Suppressor macrophage treated with lipopolysaccharide for 4 hours (primary cell): ENCODE measurements around the gene COMMD2.
A peak's percentile ranks its signal among the peaks of the same experiment; 100 is the strongest.

ENCODE experiments used
- DNase-seq: peaks from one replicate; pipeline ENCODE4 v3.0.0-alpha.2; 2020

COMMD2 gene

DNA sequence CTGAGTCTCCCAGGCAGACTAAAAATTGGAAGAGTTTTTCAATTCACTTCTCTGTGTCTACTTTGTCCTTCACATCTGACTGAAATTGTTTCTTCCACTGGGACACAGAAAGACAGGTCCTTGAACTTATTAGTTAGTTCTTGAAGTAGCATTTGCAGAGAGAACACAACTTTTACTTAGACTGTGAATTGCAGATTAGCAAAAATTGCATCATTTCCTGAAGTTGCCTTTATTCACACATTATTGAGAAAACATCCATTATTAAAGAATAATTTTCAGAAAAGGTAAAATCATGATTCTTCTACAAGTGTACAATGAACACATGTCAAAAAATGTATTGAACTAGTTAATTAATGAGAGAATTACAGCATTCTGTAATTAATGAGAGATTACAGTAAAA lies 1.4 kb upstream of the COMMD2 start:
- no peak for DNase-seq

DNA sequence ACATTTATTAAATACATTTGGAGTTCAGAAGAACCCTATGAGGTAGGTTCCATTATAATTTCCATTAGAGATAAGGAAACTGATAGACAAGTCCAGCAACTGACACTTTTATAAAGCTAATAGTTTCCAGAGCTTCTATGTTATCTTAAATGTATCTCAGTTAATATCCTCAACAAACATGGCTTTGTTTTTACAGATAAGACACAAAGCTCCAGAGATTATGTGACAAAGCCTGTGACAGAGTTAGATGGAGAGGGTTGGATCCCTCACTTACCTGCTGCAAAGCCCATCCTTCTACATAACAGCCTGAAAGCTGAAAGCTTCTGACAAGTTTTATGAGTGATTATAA lies 473 bp upstream of the COMMD2 start:
- DNase-seq, result no peak

DNA sequence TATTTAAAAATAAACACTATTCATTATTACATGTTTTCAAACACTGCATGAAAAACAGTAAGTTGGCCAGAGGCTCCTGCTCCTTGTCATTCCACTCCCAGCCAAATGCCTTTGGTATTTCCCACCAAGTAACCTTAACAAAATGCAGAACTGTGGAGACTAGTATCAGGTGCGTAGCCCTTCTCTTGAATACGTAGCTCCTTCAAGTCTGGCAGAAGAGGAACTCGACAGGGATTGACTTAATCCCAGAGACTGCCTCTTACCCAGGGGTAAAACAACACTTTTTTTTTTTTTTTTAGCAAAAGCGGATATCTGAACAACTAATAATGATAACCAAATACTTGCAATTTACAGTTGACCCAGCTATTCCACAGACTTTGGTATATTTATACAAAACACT lies 738 bp downstream of the COMMD2 start:
- DNase-seq, result peak; percentile 27

DNA sequence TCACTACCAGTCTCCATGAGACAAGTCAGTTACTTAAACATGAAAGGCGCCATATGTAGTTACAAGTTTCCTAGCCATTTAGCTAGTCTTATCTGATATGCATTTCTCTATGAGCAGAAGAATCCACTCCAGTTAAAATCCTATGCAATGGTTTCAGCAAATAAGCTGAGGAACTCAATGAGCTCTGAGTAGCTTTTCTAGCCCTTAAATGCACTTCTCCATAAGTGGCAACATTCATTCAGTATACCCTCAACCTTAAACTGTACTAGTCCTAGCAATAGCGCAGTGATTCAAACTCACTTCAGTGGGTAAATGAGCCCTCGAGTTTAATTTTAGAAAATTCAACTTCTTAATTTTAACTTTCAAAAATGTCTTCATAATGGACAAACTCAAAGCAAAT lies 7.7 kb downstream of the COMMD2 start:
- no peak for DNase-seq

DNA sequence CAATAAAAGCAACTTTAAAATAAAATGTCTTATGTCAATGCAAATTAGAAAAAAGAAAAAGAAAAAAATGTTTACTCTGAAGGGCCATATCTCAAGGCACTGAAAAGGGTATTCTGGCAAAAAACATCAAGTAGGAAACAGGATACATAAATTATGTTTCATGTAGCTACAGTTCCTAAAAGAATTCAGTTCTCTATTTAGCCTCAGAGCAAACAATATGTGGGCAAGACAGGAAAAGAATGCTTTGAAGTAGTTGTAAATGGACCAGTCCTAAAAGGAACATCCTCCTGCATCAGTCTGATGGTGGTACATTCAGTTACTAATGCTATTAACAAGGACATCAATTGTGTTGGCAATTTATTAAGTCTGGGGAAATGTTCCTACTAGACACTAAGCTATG lies 8.1 kb downstream of the COMMD2 start:
- no peak for DNase-seq

DNA sequence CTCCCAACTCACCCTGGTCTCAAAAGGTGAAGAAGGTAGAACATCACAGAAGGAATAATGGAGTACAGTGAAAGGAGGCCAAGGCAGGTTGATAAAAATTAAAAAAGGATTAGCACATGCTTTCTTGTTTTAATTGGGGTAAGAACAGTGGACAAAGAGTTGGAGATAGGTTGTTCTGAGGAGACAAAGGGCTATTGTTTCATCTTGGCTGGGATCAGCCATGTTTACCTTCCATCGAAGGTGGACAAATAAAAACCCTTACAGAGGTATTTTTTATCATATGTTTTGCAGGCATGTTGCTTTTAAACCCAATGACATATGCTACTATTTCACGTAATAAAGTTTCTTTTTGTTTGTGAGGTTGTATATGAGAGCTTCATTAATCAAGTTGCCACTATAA lies 12.9 kb downstream of the COMMD2 start:
- no peak for DNase-seq

DNA sequence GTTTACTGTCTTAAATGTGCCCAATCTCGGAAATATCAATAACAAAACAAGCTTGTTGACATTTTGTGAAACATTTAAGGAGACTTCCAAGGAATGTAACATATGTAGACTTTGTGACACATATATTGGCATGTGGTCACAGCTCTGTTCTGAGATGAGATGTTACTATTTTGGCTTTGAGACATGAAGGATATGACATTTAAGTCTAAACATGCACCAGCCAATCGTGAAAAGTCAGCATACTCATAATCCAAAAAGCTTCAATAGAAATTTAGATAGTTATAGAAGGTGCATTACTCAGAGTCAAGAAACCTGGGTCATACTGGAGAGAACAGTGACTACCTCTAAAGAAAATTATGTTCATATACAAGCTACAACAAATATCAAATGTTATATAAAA lies 13.4 kb downstream of the COMMD2 start:
- DNase-seq, result no peak

DNA sequence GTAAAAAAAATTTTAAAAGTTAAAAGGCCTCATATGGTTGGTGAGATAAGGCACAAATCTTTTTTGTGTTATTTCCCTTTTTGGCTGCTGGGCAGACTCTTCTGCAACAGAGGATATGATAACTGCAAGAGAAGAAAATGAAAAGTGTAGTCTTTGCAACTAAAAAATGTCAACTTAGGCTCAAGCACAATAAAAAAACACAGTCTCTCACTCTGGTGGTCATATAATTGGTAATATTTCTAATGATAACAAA lies 15.4 kb downstream of the COMMD2 start:
- DNase-seq, result no peak

DNA sequence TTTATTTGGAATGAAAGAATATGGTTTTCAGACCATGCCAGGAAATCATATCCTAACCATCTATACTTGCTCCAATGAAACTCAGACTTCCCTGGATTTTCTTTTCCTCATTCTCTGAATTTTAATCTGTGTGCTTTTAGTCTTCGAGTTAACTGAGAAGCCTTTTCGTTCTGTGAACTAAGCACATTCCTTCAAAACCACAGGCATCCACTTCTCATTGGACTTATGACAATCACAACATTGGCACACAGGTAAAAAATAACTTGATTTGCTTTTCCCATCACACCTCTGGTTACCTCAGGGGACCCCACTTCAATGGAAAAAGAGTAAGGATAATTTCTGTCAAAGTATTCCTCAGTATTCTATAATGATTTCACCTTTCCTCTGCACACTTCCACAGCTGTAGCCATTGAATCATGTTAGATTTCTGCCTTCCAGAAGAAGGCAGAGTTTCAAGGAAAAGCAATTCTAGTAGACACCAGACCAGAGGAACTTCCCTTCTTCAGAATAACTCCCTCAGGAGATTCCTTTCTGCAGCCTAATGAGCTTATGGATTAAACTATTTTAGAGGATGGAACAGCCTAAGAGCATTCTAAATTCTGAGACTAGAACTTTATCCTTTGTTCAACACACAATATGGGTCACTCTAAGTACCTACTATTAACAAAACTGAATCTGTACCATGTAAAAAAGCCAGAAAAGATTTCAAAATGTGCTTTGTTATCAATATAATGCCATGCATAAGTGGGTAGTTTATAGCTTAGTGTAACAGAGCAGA lies 15.9 kb downstream of the COMMD2 start:
- no peak for DNase-seq

DNA sequence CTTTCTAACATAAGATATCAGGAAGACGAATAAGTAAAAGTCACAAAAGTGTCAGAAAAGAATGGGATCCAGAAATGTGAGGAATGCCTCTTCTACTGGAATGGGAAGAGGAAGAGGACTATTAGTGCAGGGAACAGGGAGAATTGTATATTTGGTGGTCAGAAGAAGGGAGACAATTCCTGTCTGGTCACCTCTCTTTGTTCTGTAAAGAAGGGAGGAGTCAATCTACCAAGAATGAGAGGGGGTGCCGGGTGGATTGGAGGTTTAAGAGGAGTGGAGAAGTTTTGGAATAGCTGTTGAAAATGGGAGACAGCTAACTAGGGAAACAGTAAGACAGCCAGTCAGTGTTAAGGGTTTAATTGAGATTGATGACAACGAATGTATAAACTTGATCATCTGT lies 20.1 kb downstream of the COMMD2 start:
- DNase-seq, result no peak

DNA sequence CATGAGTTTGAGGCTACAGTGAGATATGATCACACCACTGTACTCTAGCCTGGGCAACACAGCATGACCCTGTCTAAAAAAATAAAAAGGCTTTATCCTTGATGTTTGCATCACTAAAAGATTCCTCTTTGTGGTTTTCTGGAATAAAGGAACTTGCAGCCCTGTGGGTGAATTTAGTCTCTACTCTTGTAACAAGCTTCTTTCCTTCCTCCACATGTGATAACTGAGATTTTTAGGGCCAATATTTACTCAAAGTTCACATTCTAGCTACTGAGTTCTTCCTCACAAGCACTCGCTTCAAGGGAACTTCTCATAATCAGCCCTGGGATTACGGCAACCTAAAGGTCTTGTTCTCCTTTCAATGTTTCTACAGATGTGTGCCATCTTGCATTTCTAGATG lies 24.6 kb downstream of the COMMD2 start:
- DNase-seq, result peak; percentile 59

DNA sequence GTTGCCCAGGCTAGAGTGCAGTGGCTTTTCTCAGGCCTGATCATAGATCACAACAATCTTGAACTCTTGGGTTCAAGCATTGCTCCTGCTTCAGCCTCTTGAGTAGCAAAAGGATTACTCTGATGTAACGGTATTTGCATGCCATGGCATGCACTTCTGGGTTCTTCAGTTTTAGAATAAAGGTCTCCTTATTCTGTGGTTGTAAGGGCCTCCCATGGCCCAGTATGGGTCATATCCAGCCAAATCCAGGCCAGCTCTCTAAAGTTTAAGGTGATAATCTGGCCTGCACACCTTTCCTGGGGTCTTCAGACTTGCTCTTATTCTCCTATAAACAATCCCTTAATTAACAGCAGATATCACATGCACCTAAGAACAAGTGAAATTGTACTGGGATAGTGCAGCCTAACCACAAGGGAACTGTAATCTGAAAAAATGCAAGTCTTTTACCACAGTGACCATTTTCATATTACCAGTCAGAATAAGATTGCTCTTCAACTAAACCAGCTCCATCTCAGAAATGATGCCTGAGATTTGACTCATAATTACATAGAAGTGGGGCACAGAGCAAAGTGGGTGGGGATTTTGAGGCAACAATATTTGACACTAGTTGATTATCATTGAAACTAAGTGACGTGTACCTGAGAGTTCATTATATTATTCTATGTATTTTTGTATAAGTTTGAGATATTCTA lies 25.4 kb downstream of the COMMD2 start:
- DNase-seq, result no peak

DNA sequence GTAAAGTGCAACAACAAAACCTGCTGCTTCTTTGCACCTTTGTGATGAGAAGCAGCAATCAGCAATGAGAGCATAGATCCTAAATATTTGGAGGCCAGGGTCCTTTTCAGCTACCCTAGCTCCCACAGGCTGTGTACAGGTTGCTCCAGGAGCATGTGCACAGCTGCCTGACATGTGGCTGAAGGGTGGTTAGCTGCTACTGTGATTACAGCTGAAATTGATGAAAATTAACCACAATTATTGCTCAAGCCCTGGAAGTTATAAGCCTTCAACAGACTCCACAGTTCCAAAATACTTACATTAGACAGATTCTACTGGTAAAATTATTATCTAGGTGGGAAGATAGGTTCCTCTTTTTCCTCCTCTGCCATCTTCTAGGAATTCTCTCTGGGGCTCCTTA lies 28.5 kb downstream of the COMMD2 start:
- DNase-seq, result no peak

DNA sequence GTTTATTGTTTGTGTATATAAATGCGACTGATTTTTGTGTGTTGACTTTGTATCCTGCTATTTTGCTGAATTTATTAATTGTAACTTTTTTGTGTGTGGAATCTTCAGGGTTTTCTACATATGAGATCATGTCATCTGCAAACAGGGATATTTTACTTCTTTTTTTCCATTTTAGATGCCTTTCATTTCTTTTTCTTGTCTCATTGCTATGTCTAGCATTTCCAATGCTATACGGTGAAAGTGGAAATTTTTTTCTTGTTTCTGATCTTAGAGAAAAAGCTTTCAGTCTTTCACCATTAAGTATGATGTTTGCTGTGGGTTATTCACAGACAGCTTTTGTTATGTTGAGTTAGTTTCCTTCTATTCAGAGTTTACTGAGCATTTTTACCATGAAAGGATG lies 31.4 kb downstream of the COMMD2 start:
- DNase-seq, result no peak

DNA sequence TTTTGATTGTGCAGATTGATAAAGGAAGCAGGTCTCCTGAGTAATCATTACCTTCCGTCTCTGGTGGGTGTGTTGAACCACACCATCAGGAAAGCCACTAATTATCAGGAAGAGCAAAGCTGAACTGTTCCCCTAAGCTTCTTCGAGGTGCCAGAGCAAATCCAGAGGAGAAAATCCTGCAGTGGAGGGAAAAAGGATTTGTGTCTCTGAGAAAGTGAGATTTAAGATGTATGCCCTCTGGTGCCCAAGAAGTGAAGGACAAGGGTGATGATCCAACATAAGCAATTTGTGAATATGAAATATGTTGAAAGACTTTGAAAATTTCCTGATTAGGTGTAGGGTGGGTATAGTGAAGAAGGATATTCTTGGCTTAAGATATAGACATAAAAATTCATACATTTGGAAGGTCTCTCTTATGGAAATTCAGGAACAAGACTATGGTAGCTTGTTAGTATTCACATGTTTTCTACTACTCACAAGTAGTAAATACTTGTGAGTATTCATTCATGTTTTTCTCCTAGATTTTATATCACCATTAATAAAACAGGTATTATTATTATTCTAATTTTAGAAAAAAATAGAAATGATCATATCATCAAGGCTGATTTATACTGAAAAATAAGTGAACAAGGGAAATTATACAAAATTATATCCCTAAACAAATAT lies 34.8 kb downstream of the COMMD2 start:
- peak; percentile 65 for DNase-seq

DNA sequence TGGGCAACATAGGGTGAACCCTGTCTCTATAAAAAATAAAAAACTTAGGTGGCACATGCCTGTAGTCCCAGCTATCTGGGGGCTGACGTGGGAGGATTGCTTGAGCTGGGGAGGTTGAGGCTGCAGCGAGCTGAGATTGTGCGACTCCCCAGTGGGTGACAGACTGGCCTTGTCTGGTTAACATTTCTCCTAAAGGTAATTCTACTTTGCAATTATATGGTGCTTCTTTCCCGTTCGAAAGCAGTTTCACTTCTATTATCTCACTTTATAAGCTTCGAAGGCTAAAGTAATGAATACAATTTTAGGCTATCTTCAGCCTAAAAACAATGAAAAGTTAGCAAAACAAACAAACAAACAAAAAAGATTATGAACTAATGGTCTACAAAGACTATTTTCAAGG lies 35.3 kb downstream of the COMMD2 start:
- DNase-seq, result no peak

DNA sequence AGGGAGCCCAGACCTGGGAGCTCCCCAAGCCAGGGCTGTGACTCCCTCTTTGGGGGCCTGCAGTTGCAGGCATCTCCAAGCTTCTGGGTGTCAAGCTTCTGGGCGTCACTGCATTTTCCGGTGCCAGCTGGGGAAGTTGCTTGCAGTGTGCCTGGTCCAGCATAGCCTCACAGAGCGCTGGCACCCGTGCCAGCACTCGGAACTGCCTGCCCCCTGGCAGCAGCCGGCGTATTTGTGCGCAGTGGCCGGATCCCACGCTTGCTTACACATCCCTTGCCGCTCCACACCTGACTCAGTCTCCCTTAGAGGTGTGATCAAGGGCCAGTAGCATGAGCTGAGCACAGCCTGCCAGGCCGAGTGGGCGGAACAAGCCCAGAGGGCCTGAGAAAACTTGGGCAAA lies 37.0 kb downstream of the COMMD2 start:
- DNase-seq, result no peak

DNA sequence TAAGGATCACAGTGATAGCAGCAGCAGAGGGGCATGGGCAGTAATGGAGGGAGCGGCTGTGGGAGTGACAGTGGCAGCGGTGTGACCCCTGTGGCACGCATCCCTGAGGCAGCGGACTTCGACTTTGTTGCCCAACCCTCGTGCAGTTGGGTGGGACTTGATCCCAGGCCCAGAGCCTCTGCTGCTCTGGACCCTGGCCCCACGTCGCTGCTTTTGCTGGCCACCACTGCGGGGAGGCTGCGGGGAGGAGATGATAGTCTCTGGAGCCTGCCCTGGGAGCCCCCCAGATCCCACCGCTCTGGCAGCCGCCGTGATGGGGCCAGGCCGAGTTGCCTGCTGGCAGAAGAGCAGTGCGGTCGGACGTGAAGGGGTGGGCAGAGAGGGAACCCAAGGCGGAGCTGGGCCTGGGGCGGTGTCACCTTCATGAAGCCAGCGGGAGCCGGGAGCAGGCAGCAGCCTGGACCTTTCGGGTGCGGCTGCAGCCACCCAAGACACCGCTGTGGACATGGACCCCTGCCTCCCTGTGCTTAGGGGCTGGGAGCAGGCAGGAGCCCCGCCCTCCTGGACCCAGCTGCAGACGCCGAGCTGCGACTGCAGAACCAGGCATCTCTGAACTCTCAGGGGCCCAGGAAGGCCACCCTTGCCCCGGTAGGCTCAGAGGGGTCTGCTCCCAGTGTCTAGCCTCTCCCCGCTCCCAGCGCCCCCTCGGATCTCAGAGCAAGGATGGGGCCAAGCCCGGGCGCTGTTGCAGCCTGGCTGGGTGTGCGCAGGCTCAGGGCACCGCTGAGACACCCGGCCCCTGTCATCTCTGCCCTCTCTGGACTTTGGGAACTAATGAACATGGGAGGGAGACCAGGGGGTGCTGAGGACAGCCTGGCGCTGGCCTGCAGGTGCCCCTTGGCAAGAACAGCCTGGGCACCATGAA lies 38.3 kb downstream of the COMMD2 start:
- no peak for DNase-seq

DNA sequence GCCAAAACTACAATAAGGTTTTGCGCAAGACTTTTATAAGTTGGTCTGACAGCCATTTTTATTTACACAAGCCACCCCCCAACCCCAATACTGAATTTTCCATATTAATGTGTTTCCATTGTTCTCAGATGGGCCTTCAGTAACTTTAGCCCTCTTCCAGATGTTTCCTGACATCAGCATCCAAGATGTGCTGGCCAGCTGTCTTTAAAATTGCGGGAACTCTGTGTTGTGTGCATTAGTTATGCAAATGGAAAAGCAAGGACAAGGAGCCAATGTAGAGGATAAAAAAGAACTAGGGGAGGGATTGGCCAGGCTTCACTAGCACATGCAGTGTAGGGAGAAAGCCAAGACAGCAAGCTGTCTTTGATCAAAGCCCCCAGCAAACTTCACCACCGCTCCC lies 45.4 kb downstream of the COMMD2 start:
- DNase-seq, result no peak

DNA sequence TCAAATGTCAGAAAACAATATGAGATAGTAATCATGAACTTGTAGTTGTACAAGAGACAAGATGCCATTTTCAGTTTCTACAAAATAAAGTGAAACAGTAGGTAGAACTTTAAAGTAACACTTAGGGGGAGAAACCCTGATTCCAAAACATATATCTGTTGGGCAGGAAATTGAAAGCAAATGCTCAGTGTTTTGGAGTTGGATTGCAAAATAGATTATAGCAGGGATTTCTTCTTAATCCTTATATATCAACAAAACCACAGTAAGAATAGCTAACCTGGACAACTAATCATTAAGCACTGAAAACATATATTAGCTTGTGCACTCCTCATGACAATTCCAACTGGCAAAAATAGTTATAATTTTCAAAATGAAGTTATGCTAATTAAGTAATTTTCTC lies 46.9 kb downstream of the COMMD2 start:
- no peak for DNase-seq

DNA sequence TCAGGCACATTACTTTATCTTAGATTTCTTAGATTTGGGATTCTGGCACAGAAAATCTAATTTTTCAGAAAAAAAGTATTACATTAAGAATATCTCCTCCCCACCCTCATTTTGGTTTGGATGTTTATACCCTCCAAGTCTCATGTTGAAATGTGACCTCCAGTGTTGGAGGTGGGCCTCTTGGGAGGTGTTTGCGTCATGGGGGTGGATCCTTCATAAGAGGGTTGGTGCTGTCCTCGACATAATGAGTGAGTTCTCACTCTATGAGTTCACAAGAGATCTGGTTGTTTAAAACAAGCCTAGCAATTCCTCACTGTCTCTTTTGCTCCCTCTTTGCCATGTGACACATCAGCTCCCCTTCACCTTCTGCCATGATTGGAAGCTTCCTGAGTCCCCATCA lies 48.8 kb downstream of the COMMD2 start:
- DNase-seq, result no peak

DNA sequence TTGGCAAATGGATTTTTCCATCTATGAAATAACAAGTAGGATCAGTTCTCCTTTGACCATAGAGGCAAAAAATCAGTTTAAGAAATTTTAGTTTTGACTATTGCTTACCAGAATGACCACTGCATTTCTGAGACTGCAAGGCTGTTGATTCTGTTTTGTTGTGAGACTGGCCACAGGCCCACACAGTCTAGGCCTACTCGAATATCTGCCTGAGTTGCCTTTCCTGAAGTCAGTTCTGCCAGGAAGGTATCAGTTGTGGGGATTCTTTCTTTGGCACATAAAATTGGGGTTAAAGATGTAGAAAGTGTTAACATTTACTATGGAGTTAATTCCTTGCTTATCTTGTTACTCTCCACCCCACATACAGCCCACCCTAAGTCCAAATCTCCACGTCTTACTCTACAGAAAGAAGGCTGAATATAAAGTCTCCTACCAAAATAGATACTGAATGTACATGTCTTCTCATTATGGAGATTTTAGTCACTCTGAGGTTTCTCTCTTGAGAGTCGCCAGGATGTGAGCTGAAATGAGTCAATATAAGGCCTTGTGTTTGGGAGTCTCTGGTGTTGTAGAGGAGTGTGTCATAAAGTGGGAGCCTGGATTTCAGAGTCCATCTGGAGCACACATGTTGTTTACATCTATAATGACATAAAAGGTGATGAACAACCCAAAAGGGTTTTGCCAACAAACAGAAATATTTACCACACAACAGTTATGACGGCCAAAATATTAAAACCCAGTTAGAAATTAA lies 49.4 kb downstream of the COMMD2 start:
- DNase-seq, result no peak

DNA sequence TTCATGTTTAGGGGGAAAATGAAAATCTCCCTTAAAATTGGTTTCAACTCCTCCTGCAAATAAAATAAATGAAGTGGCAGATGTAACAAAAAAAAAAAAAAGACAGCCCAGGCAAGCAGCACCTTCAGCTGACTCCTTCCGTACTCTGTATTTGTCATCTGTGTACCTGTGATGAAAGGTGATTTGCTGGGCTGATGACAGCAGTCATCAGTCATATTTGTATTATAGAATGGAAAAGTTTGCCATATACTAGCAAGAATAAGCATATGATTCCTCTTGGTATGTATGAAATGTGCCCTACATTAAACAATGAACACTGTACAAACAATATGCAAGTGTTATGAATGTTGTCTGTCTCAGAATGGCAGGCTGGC lies 50.3 kb downstream of the COMMD2 start:
- no peak for DNase-seq
